Measurements from ENCODE around the gene GOLT1A. TPM values are rescaled to one million over a fixed set of nuclear protein-coding genes. Genes with fewer than 3 reads are reported as not detected.

GOLT1A gene
- total and polyA plus RNA-seq, 2 donors (not counting 1 experiment from before 2014, with no cell fraction given): not detected

- Mint-ChIP-seq H3K4me3 (no peak overlapping the region), H3K9me3 (ENCODE audit: insufficient read depth) (no peaks in the 10 kb centered on the region), H3K27me3 (peaks cover 23% of the 10 kb centered on the region), H3K4me1 (no peaks in the 10 kb centered on the region), H3K27ac (no peak overlapping the region)
- ATAC-seq (ENCODE audit: low read depth) (no peak), DNase-seq (no peak)
- 92% methylated on average over 4 of the region's 9 CpGs for WGBS (ENCODE audit: insufficient coverage)
- no peak overlapping the region for H3K9ac ChIP-seq (ENCODE audit: low read length)
- peaks cover 0 to 10% (median 0%) of the 10 kb centered on the region in 4 experiments for H3K27me3 ChIP-seq (replicated peaks in 1 of 4; ENCODE audit: control extremely low read depth in 1 of 4, control insufficient read depth in 3 of 4, insufficient read depth in 4 of 4, low read length in 3 of 4)
- ChIA-PET POLR2A (no interaction called here), CTCF (no interaction called here)
- no peak overlapping the region for H3K4me2 ChIP-seq (replicated peaks; ENCODE audit: low read depth, low read length, poor library complexity, severe bottlenecking)
- H3K36me3 ChIP-seq (replicated peaks in 1 of 2; ENCODE audit: control extremely low read depth in 1 of 2, control insufficient read depth in 1 of 2, extremely low read depth in 1 of 2, insufficient read depth in 2 of 2, low read length in 1 of 2): no peaks in the 10 kb centered on the region
- H2AFZ ChIP-seq (ENCODE audit: insufficient read depth, low read depth, low read length, poor library complexity, severe bottlenecking): no peak overlapping the region
- H3K27ac ChIP-seq (ENCODE audit: low read length in 2 of 2): no peak overlapping the region
- H4K20me1 ChIP-seq (ENCODE audit: control insufficient read depth, insufficient read depth, low read length, poor library complexity, severe bottlenecking): no peaks in the 10 kb centered on the region
- no peaks in the 10 kb centered on the region for H3K4me1 ChIP-seq (ENCODE audit: control insufficient read depth in 2 of 2, insufficient read depth in 2 of 2, low read length in 2 of 2)
- peaks cover 0 to 3% (median 0%) of the 10 kb centered on the region in 3 donors for H3K9me3 ChIP-seq (ENCODE audit: control extremely low read depth in 1 of 3, control insufficient read depth in 2 of 3, insufficient read depth in 1 of 3, low read length in 2 of 3)
- intact Hi-C loops (cut with micrococcal nuclease): no loop called here
- no peaks in the 10 kb centered on the region for H3K79me2 ChIP-seq (ENCODE audit: control insufficient read depth, insufficient read depth, low read length)
- no peak overlapping the region for H3K4me3 ChIP-seq (ENCODE audit: control extremely low read depth in 1 of 5, extremely low read depth in 1 of 5, insufficient read depth in 1 of 5, low read depth in 2 of 5, low read length in 4 of 5)
- TF ChIP-seq, protein P1, sequence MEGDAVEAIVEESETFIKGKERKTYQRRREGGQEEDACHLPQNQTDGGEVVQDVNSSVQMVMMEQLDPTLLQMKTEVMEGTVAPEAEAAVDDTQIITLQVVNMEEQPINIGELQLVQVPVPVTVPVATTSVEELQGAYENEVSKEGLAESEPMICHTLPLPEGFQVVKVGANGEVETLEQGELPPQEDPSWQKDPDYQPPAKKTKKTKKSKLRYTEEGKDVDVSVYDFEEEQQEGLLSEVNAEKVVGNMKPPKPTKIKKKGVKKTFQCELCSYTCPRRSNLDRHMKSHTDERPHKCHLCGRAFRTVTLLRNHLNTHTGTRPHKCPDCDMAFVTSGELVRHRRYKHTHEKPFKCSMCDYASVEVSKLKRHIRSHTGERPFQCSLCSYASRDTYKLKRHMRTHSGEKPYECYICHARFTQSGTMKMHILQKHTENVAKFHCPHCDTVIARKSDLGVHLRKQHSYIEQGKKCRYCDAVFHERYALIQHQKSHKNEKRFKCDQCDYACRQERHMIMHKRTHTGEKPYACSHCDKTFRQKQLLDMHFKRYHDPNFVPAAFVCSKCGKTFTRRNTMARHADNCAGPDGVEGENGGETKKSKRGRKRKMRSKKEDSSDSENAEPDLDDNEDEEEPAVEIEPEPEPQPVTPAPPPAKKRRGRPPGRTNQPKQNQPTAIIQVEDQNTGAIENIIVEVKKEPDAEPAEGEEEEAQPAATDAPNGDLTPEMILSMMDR (IDR thresholded peaks at IDR 0.05): no peak
- no peak for TF ChIP-seq EZH2 (IDR thresholded peaks at IDR 0.05; ENCODE audit: borderline replicate concordance, insufficient read depth, low read depth, low read length, poor library complexity, severe bottlenecking)
Measured at GRCh38 chr1:204199579-204199978, 14.2 kb downstream of the GOLT1A start.

DNA sequence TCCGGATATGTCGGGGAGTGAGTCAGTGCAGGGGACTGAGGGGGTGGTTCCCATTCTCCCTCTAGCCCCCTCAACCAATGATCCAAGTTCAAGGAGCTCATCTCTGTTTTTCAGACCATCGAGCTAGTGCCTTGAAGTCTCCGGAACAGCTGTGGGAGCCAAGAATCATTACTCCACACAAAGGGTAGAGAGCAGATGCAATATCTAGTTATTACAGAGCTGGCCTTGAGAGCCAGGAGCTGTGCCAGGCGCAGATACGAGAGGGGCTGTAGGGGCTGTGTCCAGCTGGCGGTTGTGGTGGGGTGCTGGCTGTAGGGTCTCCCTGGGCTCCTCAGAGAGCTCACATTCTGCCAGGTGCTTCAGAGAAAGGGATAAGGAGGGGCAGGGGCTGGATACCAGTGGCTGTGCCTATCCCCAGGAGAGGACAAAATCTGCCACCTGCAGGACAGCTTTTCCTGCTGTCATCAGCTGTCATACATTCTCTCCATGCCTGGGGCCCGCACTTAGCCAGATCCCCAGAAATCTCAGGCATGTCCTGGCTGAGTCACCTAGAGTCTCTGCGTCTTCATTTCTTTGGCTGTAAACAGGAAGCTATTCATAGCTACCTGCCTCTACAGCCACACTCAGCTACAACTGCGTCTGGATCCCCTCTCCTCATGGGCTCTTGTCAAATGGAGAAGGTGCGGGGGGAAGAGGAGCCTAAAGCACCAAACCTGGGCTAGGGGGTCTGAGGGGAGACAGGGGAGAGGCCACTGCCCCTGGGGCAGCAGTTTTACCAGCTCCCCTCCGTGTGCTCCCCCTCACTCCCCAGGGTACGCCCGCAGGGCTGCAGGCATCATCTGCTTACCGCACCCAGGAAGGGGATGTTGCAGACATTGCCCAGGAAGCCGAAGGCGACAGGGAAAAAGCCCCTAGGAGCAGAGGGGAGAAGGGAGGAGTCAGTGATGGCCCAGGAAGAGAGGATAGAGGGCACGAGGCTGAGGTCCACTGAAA, 15.1 kb downstream of the GOLT1A start:
- peaks cover 0 to 10% (median 0%) of the 10 kb centered on the region in 4 experiments for H3K27me3 ChIP-seq (replicated peaks in 1 of 4; ENCODE audit: control extremely low read depth in 1 of 4, control insufficient read depth in 3 of 4, insufficient read depth in 4 of 4, low read length in 3 of 4)
- ATAC-seq (ENCODE audit: low read depth) (no peak), DNase-seq (no peak)
- intact Hi-C loops (cut with micrococcal nuclease): no loop called here
- no peak overlapping the region for H3K27ac ChIP-seq (ENCODE audit: low read length in 2 of 2)
- no peak overlapping the region for H3K4me3 Mint-ChIP-seq
- no peaks in the 10 kb centered on the region for H4K20me1 ChIP-seq (ENCODE audit: control insufficient read depth, insufficient read depth, low read length, poor library complexity, severe bottlenecking)
- ChIA-PET CTCF (interaction anchor here (0.7 to 1.0 kb wide), 2 partner anchors 12 to 34 kb away, joined by 3 to 4 read pairs; no protein-coding TSS in a partner anchor), POLR2A (no interaction called here)
- no peaks in the 10 kb centered on the region for H3K79me2 ChIP-seq (ENCODE audit: control insufficient read depth, insufficient read depth, low read length)
- H3K4me1 ChIP-seq (ENCODE audit: control insufficient read depth in 2 of 2, insufficient read depth in 2 of 2, low read length in 2 of 2): no peaks in the 10 kb centered on the region
- no peaks in the 10 kb centered on the region for H3K36me3 ChIP-seq (replicated peaks in 1 of 2; ENCODE audit: control extremely low read depth in 1 of 2, control insufficient read depth in 1 of 2, extremely low read depth in 1 of 2, insufficient read depth in 2 of 2, low read length in 1 of 2)
- TF ChIP-seq, protein P1 (IDR thresholded peaks at IDR 0.05): no peak
- TF ChIP-seq EZH2 (IDR thresholded peaks at IDR 0.05; ENCODE audit: borderline replicate concordance, insufficient read depth, low read depth, low read length, poor library complexity, severe bottlenecking): no peak
- no peak overlapping the region for H3K27ac Mint-ChIP-seq
- H3K4me3 ChIP-seq (ENCODE audit: control extremely low read depth in 1 of 5, extremely low read depth in 1 of 5, insufficient read depth in 1 of 5, low read depth in 2 of 5, low read length in 4 of 5): no peak overlapping the region
- WGBS (ENCODE audit: insufficient coverage): 76% methylated on average over 10 of the region's 18 CpGs
- H3K9me3 ChIP-seq (ENCODE audit: control extremely low read depth in 1 of 3, control insufficient read depth in 2 of 3, insufficient read depth in 1 of 3, low read length in 2 of 3): peaks cover 0 to 3% (median 0%) of the 10 kb centered on the region in 3 donors
- no peaks in the 10 kb centered on the region for H3K9me3 Mint-ChIP-seq (ENCODE audit: insufficient read depth)
- no peak overlapping the region for H3K9ac ChIP-seq (ENCODE audit: low read length)
- peaks cover 18% of the 10 kb centered on the region for H3K27me3 Mint-ChIP-seq
- no peak overlapping the region for H3K4me2 ChIP-seq (replicated peaks; ENCODE audit: low read depth, low read length, poor library complexity, severe bottlenecking)
- H3K4me1 Mint-ChIP-seq: no peaks in the 10 kb centered on the region
- H2AFZ ChIP-seq (ENCODE audit: insufficient read depth, low read depth, low read length, poor library complexity, severe bottlenecking): no peak overlapping the region
